GM19455 (cell line): ENCODE results near the gene DNASE1.
"Not testable (repeated sequence)": the region's sequence is repeated elsewhere in the genome, so short reads cannot be mapped to it uniquely, and the experiment has no call there.

ENCODE experiments used
- ATAC-seq: cut with Tn5 transposase; IDR thresholded peaks from one replicate; pipeline ENCODE4 v1.9.1; 2021; ENCODE audit not compliant: unreplicated experiment

Gene DNASE1, protein sequence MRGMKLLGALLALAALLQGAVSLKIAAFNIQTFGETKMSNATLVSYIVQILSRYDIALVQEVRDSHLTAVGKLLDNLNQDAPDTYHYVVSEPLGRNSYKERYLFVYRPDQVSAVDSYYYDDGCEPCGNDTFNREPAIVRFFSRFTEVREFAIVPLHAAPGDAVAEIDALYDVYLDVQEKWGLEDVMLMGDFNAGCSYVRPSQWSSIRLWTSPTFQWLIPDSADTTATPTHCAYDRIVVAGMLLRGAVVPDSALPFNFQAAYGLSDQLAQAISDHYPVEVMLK

DNA sequence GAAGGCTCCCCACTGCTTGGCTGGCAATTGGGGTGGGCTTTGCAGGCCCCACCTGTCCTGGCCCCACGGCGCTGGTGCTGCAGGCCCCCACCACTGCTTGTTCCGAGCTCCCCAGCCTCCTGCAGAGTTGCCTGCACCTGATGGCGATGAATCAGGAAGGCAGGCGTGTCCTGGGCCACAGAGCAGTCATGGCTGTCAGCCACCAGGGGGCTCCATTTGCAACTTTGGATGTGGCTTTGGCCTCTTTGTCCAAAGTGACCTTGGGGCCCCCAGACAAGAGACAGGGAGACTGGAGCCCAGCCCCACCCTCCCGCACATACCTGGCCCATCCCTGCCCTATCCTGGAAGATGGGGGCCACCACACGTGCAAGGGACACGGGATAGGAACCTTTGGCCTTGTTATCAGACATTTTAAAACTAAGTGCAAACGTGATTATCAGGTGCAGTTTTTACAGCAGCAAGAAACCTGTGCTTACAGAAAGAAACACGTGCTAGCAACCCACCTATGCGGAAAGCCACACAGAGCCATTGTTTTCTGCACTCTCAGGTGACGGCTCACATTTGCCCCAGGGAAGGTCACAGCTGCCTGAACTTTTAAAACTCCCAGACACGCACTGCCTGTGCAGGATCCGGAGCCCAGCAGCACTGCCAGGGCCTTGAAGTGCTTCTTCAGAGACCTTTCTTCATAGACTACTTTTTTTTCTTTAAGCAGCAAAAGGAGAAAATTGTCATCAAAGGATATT lies at the start of gene DNASE1:
DNASE1 (plus strand) TSS at position 443 of the 743 bp plus-strand sequence. CDS start 683 bp downstream, outside the sequence.
- ATAC-seq, result no peak

DNA sequence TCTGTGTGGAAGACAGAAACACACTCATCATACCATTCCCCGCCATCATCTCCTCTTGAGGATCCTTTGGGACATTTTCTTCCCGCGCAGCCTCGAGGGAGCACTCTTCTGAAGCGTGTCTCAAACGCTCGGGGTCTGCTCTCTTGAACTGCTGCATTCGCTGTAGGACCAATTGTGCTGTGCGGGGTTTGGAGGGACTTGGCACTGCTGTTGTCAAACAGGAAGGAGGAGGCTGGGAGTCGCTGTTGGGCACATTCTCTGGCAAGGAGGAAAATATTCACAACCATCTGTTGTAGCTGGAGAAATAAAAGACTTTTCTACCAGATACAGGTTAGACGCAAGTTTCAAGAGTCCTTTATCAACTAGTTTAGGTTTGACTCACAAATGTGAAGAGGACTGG lies 48.0 kb upstream of the DNASE1 start:
- ATAC-seq, result no peak

DNA sequence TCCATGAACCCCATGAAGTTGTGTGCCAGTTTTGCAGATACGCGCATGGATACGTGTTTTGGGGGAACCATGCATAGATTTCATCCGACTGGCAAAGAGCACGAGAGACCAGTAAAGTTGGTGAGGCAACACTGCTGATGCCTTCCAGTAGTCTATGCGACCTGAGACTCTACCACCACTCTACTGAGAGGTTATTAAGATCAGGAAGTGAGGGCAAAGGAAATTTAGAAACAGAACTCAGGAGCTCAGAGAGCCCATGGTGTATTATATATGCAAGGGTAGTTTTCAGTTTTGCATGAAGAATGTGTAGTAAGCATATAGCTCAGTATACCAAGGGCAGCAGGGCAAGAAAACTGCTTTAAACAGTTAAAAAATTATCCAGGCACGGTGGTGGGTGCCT lies 47.3 kb upstream of the DNASE1 start:
- ATAC-seq, result no peak

DNA sequence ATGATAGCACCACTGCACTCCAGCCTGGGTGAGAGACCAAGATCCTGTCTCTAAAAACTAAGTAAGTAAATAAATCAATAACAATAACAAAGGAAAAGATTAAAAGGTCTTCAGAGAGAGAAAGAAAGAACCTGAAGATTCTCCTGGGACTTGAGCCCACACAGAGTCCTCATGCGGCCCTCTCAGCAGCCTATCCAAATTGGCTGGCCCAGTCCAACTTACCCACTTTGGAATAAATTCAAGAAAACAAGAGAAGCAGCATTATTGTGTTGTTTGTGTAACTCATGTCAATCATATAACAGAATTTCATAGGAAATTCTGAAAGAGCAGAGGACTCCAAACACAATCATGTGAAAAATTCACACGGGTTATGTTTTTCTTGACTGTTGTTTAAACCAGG lies 46.9 kb upstream of the DNASE1 start:
- ATAC-seq, result no peak

- no peak for ATAC-seq
These were observed 46.4 kb upstream of the DNASE1 start for GRCh38 chr16:3608069-3608468.

DNA sequence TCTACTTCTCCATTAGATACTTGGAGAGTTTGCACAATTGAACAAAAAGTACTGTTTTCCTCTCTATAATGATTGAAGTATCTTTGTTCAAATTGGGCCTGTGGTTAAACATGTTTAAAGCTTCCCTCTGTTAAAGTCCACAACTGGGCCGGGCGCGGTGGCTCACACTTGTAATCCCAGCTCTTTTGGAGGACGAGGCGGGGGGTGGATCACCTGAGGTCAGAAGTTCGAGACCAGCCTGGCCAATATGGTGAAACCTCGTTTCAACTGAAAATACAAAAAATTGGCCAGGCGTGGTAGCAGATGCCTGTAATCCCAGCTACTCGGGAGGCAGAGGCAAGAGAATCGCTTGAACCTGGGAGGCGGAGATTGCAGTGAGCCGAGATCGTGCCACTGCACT lies 45.5 kb upstream of the DNASE1 start:
- not testable (repeated sequence) for ATAC-seq

DNA sequence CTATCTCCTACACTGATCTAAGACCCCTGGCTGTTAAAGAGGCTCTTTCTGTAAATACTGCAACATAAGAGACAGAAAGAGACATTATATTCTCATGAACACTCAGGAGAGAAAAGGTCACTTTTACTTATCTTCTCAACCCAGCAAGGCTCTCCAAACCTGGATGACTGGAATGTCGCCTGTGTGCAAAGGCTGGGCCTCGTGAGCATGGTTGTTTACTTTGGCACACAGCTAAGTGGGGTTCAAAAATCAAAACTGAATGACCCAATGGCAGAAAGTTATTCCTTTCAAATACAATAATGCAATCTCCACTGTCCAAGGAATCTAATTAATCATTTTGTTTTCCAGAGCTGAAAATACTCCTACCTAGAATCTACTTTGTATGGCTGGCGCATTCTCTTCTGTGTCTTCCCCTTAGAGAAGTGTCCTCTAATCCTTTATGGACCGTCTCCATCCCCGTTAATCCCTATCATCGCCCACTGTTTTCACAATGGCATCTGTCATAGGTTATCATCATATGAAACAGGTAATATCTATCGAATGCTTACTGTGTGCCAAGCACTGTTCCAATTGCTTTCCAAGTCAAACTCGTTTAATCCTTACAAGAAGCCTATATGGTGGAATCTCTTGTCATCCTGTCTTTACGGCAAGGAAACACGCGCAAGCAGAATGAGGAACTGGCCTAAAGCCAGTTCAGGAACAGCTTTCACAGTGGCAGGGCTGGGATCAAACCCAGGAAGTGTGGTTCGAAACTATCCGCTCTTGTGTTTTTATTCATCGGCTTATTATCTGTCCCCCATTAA lies 44.4 kb upstream of the DNASE1 start:
- ATAC-seq, result no peak

- peak; percentile 19 for ATAC-seq
These were observed 43.8 kb upstream of the DNASE1 start for GRCh38 chr16:3610698-3611145.

GRCh38 chr16:3611146-3611975 lies 43.1 kb upstream of the DNASE1 start, which contains the start of gene SLX4:
Gene SLX4, minus strand, starts transcription at chr16:3611606. Its CDS starts 2,642 bp downstream, at chr16:3608964.
- peak; percentile 73 for ATAC-seq

DNA sequence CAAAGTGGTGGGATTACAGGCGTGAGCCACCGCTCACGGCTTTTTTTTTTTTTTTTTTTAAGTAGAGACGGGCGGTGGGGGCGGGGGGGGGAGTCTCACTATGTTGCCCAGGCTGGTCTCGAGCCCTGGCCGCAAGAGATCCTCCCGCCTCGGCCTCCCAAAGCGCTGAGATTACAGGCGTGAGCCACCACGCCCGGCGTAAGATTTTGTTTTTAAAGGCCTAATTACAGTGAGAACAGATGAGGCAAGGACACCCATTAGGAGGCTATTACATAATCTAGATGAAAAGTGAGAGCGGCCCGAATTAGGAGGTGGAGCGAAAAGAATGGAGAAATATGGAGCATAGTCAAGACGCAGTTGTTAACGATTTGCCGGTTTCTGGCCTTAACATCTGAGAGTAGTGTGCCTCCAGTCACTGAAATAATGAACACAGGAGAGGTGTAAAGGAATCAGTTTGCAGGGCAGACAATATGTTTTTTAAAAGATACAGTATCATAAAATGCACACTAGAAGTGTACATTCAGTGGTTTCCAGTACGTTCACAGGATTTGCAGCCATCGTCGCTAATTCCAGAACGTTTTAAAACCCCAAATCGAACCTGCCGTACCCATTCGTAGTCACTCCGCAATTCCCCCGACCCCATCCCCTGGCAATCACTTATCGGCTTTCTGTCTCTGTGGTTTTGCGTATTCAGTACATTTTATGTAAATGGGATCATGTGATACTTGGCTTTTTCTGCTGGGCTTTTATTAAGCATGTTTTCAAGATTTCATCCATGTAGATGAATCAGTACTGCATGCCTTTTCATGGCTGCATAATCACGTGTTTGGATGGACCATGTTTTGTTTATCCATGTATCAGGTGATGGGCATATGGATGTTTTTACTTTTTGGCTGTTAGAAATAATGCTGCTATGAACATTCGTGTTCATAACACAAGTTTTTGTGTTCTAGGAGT lies 41.7 kb upstream of the DNASE1 start:
- no peak for ATAC-seq

GRCh38 chr16:3618769-3619141 lies 35.7 kb upstream of the DNASE1 start:
- no peak for ATAC-seq

DNA sequence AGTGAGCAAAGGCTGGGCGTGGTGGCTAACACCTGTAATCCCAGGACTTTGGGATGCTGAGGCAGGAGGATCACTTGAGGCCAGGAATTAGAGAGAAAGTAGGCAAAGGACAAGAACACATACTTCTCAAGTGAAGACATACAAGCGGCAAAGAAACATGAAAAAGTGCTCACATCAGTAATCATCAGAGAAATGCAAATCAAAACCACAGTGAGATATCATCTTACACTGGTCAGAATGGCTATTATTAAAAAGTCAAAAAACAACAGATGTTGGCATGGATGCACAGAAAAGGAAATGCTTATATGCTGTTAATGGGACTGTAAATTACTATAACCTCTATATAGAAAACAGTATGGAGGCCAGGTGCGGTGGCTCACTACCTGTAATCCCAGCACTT lies 30.8 kb upstream of the DNASE1 start:
- no peak for ATAC-seq

DNA sequence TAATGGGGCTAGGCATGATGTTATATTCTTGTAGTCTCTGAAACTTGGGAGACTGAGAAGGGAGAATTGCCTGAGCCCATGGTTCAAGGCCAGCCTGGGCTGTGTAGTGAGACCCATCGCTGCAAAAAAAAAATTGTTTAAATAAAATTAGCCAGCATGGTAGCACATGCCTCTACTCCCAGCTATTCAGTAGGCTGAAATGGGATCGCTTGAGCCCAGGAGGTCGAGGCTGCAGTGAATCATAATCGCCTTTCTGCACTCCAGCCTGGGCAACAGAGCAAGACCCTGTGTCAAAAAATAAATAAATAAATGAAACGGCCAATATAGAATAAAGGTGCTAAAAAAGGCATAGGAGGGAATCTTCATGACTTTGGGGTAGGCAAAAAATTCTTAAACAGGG lies 29.2 kb upstream of the DNASE1 start:
- no peak for ATAC-seq

GRCh38 chr16:3625911-3626732 lies 28.4 kb upstream of the DNASE1 start:
- peak; percentile 53 for ATAC-seq

GRCh38 chr16:3637371-3637923 lies 17.0 kb upstream of the DNASE1 start:
- ATAC-seq, result no peak

- ATAC-seq, result no peak
These were observed 15.4 kb upstream of the DNASE1 start for GRCh38 chr16:3638916-3639644.

- no peak for ATAC-seq
These were observed 14.3 kb upstream of the DNASE1 start for GRCh38 chr16:3640207-3640606.
